Keratinocyte (primary cell): Measurements from ENCODE around the gene MPND.

ENCODE experiments used
- EZH2 ChIP-seq: IDR thresholded peaks from one replicate; pipeline ENCODE4 v1.6.1; 2012; ENCODE audit warnings: inconsistent platforms, mild to moderate bottlenecking, low read length, moderate library complexity
- TF ChIP-seq, protein P1 (sequence below), 3 experiments: IDR thresholded peaks in 1 of 3; conservative IDR thresholded peaks in 1 of 3; optimal IDR thresholded peaks in 1 of 3; 2 replicates in 2 of 3; 3 replicates in 1 of 3; pipeline versions ENCODE3 to v1.5.1; 2011; ENCODE audit warnings: low read length in 3 of 3, mild to moderate bottlenecking in 3 of 3, moderate library complexity in 2 of 3, control low read depth in 1 of 3, inconsistent platforms in 1 of 3; ENCODE audit not compliant: insufficient read depth in 2 of 3; ENCODE audit errors: extremely low read depth in 1 of 3

DNA sequence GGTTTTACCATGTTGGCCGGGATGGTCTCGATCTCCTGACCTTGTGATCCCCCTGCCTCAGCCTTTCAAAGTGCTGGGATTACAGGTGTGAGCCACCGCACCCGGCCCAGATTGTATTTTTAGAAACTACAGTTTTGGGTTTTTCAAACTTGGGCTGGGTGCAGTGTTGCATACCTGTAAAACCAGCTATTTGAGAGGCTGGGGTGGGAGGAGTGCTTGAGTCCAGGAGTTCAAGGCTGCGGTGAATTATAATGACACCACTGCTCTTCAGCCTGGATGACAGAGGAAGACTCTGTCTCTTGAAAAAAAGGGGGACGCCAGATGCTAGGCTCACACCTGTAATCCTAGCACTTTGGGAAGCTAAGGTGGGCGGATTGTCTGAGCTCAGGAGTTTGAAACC, 63.3 kb downstream of the MPND start:
- TF ChIP-seq, protein P1, sequence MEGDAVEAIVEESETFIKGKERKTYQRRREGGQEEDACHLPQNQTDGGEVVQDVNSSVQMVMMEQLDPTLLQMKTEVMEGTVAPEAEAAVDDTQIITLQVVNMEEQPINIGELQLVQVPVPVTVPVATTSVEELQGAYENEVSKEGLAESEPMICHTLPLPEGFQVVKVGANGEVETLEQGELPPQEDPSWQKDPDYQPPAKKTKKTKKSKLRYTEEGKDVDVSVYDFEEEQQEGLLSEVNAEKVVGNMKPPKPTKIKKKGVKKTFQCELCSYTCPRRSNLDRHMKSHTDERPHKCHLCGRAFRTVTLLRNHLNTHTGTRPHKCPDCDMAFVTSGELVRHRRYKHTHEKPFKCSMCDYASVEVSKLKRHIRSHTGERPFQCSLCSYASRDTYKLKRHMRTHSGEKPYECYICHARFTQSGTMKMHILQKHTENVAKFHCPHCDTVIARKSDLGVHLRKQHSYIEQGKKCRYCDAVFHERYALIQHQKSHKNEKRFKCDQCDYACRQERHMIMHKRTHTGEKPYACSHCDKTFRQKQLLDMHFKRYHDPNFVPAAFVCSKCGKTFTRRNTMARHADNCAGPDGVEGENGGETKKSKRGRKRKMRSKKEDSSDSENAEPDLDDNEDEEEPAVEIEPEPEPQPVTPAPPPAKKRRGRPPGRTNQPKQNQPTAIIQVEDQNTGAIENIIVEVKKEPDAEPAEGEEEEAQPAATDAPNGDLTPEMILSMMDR (optimal IDR thresholded peaks at IDR 0.05 in 1 of 3, IDR thresholded peaks at IDR 0.05 in 1 of 3, conservative IDR thresholded peaks at IDR 0.05 in 1 of 3; ENCODE audit: extremely low read depth in 1 of 3, insufficient read depth in 2 of 3, low read length in 3 of 3): no peak
- TF ChIP-seq EZH2: no peak
